NCI-H1417 treated with DMSO at 0.1 percent for 48 hours (cell line): Measurements from ENCODE around the gene TRAF4.
"Not testable (repeated sequence)": the region's sequence is repeated elsewhere in the genome, so short reads cannot be mapped to it uniquely, and the experiment has no call there.

ENCODE experiments used
- DNase-seq: peaks from one replicate; lab custom pipeline; 2025; lab: John Stamatoyannopoulos, UW

TRAF4 gene

GRCh38 chr17:28792877-28793661 lies 49.3 kb downstream of the TRAF4 start:
- no peak for DNase-seq

DNA sequence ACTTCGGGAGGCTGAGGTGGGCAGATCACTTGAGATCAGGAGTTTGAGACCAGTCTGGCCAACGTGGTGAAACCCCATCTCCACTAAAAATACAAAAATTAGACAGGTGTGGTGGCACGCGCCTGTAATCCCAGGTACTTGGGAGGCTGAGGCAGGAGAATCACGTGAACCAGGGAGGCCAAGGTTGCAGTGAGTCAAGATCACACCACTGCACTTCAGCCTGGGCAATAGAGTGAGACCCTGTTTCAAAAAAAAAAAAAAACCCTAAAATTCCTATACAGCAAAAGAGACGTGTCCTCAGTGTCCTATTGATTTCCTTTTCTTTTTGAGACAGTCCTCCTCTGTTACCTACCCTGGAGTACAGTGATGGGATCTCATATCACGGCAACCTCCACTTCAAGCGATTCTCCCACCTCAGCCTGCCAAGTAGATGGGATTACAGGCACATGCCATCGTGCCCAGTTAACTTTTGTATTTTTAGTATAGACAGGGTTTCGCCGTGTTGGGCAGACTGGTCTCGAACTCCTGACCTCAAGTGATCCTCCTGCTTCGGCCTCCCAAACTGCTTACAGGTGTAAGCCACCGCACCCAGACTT lies 51.1 kb downstream of the TRAF4 start:
- not testable (repeated sequence) for DNase-seq

GRCh38 chr17:28796062-28796461 lies 52.3 kb downstream of the TRAF4 start:
- peak; percentile 52 for DNase-seq
